GM21528 (cell line): ENCODE data around the gene HECTD3.
A peak's percentile ranks its signal among the peaks of the same experiment; 100 is the strongest.
"Not testable (repeated sequence)": the region's sequence is repeated elsewhere in the genome, so short reads cannot be mapped to it uniquely, and the experiment has no call there.

Experiments used
- ATAC-seq: cut with Tn5 transposase; IDR thresholded peaks from one replicate; pipeline ENCODE4 v1.9.1; 2021; ENCODE audit warnings: mild to moderate bottlenecking, moderate library complexity; ENCODE audit not compliant: unreplicated experiment, low FRiP score

The HECTD3 gene

DNA sequence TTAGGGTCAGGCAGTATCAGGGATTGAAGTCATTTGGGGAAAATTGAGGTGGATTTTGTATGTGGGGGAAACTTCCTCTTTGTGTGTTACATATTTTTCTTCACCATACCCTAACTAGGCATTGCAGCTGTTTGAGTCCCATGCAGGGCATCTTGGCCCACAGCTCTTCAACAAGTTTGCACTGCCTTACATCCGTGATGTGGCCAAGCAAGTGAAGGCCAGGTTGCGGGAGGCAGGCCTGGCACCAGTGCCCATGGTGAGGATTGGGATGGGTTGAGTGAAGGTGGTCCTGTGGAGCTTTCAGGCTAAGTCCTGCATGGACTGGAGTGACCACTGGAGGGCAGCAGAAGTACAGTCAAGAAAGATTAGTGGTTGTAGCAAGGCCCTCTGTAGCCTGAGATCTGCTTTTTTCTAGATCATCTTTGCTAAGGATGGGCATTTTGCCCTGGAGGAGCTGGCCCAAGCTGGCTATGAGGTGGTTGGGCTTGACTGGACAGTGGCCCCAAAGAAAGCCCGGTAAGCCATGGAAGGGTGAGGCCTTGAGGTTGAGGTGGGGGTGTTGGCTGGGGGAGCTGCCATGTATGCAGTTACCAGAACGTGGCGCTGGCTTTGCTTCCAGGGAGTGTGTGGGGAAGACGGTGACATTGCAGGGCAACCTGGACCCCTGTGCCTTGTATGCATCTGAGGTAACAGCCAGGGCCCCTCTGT, 3.4 kb upstream of the HECTD3 start:
- no peak for ATAC-seq

DNA sequence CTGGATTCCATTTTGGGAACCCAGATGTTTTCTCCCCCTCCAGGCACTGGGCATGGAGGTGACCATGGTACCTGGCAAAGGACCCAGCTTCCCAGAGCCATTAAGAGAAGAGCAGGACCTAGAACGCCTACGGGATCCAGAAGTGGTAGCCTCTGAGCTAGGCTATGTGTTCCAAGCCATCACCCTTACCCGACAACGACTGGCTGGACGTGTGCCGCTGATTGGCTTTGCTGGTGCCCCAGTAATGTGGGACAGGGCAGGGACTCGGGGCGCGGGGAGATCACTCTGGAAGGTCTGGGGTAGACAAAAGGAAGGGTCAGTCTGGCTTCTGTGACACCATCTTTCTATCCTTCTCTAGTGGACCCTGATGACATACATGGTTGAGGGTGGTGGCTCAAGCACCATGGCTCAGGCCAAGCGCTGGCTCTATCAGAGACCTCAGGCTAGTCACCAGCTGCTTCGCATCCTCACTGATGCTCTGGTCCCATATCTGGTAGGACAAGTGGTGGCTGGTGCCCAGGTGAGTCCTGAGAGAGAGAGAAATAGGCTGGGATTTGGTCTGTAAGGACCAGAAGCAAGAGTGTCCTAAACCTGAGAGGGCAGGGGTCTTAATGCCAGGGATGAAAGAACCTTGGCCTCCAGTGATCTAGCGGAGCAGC, 2.6 kb upstream of the HECTD3 start:
- no peak for ATAC-seq

DNA sequence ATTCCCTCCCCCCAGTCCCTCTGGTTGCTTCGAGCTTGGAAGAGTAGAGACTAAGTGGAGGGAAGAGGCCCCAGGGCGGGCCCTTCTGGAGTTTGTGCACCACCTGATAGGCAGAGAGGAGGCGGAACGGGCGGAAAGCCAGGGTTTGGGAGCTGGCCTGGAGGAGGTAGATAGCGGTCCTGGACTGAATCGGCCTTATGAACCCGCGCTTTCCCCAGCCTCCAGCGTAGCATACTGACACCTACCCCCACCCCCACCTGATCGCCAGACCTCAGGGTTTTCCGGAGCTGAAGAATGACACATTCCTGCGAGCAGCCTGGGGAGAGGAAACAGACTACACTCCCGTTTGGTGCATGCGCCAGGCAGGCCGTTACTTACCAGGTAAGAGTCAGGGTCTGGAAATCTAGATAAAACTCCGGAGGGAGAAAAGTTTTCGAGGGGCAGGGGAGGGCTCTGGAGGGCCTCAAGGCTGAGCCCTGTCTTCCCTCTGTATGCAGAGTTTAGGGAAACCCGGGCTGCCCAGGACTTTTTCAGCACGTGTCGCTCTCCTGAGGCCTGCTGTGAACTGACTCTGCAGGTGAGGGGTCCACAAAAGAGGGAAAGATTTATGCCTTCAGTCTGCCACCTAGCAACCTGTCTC, 1.6 kb upstream of the HECTD3 start:
- no peak for ATAC-seq

DNA sequence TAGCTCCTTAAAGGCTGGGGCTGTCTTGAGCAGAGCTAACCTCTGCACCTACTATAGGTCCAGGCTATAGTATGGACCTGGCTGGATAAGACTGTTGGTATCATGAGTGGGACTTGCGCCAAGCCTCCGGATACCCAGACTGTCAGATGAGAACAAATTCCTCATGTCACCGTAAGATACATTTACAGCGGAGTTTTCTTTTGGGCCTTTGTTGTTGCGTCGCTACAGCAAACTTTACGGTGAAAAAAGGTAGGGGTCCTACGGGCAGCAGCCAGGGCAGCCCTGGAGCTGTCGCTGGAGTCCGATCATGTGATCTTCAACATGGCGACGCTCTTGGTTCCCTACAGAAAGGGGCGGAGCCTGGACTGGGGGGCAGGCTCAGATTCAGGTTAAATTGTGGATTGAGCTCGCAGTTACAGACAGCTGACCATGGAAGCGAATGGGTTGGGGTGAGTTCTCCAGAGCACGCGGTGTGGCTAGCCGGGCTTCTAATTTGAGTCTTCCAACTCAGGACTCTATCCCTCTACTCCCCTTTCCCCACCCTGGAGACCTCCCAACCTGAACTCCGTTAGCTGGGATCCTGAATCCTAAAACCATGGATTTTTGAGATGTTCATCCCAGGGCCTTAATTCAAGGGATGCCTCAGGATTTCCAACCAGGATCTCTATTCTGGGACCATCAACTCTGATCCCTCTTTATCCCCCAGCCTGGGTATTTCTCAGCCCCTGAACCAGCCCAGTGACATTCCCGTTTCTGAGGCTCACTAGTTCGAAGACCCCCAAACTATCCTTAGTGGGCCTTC, 914 bp upstream of the HECTD3 start, which contains the start of gene UROD:
UROD (plus strand) TSS at position 418 of the 802 bp plus-strand sequence; CDS start at position 430, 12 bp downstream.
- peak; percentile 47 for ATAC-seq

DNA sequence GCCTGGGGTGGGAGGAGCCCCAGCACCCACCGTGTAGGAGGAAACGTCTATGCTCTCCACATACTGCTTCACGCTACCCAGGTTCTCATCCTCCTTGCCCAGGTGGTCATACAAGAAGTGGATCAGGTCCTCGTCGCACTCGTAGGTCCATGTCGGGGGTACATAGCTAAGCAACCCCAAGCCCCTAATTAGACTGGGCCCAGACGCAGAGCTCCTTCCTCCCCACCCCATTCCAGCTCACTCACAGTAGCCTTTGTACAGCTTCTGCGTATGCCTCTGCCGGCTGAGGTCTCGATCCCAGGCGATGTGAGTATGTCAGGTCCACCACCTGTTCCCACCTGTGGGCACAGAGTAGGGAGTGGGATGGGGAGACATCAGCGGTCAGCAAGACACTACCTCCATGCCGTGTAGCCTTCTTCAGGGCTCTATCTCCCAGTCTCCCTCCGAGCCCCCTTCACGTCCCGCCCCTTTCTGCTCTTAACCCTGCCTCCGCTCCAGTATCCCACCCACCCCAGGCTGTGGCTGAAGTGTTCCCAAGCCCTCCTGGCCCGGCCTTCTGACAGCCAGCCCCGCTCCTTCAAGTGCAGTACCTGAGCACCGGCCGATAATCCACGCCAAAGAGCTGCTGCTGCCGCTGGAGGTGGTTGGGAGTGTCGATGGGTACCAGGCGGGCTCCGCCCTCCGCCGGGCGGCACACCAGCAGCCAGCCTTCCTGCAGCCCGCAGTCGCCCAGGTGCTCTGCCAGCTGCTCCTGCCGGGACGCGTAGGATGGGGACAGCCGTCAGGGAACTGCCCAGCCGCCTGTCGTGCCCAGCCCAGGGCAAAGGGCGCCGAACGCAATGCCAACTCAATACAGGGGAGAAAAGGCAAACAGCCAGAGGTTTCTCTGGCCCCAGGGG, 919 bp downstream of the HECTD3 start:
- ATAC-seq = no peak

DNA sequence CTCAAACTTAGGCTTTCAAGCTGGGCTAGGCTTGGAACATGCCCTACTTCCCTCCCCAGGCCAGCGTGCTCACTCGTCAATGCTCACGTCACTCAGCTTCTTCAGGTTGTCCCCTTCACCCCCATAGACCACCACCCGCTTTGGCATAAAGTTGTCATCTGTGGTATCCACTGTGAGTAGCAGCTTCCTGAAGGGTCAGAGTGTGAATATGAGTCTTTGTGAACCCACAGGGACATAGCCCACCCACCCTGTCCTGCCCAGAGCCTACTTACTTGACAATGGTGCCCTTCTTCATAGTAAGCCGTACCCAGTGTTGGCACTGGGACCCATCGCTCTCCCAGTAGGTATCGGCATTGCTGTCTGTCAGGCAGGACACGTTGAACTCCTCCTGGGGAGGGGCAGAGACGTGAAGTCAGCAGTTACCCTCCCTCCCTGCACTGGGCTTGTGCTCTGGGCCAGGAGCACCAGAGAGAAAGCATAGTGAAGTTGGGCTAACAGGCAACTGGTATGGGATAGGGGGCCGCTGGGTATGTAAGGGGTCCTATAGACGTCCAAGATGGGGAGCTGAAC, 1.7 kb downstream of the HECTD3 start:
- no peak for ATAC-seq

DNA sequence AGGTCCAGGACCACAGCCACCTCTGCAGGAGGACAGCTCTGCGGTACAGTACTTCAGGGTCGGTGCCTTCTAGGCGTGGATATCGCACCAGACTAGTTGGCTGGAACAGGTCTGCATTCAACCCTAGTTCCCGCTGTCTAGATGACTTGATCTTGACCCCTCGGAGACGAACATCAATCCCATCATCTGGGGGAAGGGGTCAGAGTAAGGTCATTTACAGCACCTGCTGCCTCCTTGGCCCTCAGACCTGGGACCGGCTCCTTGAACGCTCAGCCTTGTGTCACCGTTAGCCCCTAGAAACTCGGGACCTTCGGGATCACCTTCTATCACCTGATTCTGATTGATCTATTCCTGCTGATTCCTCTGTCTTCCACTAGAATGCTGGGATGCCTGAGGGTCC, 2.6 kb downstream of the HECTD3 start:
- ATAC-seq = no peak

DNA sequence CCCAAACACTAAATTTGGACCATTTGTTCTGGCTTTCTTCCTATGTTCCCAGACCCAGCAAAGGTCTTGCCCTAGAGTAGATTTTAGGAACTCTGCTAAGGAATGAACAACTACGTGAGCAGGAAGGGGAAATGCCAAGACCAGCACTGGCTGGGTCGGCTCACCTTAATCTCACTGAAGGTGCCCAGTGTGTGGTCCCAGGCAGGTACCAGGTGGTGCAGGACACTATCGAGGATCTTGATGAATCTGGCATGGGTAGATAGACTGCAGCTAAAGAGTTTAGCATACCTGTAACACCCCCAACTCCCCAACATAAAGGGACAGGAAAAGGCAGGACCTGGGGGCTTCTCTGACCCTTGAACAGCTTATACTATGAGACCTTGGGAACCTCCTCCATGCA, 3.0 kb downstream of the HECTD3 start:
- ATAC-seq = no peak

DNA sequence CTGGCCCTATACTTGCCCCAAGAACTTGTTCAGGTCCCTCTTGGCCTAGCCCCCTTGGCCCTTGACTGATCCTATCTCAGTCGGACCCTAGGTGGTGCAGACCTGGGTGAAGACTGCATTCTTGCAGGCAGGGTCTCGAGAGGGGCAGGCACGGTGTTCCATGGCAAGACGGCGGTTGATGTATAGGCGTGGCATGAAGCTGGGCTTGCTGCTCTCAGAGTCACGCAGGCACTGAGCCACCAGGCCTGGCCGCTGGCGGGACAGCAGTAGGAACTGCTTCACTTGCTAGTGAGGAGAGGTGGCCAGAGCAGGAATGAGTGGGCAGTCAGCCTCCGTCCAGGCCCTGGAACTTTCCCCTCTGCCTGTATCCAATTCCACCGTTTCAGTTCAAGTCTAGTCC, 3.8 kb downstream of the HECTD3 start:
- no peak for ATAC-seq

DNA sequence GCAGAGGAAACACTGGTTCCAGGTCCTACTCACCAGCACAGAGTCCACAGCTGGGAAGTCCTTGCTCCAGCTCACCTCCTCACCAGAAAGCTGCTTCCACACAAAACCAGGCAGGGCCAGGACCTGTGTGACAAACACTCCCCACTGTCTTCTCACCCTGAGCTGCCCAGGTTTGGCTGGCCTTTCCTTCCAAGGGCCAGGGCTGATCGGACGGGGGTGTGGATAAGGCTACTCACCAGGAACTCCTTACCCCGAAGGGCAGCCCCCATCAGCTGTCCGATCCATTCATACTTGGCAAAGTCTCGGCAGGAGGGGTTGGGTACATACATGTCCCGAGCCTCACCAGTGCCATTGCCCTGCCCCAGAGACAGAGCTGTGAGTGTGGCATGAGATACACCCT, 5.4 kb downstream of the HECTD3 start:
- no peak for ATAC-seq

DNA sequence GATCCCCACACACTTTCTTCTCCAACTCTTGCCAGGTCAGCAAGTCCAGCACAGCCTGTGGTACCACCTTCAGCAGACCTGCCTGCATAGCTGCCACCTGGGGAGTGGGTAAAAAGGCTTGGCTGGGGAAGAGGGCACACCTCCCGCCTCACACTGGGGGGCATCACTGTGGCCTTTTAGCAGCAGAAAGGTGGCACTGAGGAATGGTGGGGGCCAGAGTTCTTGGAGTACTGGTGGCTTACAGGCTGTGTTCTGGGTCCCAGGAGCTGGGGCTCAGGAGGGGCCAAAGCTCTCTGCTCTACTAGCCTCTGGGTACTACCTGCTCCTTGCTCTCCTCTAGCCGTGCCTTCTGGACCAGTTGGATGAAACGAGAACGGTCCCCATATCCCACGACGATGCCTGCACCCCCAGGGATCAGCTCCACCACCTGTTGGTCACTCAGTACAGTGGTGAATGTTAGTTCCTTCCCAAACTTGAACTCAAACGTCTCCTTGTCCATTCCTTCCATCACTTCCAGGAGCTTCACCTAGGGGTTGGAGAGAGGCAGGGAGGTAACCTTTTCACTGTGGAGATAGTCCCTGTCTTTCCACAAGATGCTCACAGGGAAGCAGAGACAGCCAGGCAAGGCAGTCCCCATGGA, 6.7 kb downstream of the HECTD3 start:
- no peak for ATAC-seq

DNA sequence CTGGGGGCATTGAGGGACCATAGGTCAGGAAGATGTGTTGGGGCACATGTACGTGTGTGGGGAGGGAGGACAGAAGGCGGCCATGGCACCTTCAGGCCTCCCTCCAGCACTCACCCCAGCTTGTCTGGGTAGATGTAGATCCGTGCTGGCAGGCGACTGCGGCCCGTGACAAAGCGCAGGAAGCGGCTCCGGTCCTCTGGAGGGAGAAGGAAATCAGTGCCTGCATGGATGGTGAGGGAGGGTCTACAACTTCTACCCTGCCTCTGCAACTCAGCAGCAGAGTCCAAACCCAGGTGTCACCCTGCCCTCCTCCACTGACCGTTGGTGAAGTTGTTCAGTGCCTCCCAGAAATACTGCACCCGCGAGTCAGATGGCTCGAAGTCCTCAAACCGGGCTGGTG, 7.4 kb downstream of the HECTD3 start:
- ATAC-seq = no peak

DNA sequence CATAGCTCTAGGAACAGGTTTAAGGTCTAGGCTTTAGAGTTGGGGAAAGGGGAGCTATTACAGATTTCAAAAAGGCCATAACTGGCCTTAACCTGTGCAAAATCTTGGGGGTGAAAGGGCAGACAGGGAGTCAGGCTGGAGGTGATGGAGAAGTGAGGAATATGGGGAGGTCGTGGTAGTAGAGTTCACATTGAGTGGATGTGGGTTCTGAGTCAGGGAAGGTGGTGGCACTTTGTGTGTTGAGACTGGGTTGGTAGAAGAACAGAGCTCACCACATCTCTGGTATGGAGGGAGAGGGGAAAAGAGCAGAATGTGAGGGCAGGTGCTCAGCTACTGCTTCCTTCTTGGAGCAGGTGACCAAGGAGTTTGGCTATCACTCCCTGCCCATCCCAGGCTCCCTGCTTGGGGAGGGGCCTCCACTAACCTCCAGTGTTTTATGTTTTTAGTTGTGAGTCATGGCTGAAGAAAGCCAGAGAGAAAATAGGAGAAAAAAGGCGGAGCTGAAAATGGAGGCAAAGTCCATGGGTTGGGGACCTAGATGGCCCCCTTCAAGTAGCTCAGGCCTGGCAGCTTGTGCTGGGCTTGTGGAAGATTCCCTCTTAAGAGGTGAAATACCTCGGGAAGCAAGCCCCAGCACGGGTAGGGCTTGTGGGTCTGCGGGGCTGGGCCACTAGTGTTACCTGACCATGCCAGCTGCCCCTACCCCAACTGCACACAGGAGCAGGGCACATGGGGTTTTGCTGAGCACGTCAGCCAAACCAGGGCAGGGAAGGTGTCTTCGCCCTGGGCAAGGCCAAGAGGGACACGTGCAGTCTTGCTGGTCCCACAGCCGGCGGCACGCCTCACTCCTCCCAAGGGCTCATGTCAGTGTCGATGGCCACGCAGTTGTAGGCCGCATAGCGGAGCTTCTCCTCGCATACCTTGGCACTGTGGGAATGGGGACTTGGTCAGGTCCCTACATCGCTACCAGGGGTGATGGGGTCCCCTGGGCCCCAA, 8.2 kb downstream of the HECTD3 start:
- ATAC-seq = no peak

DNA sequence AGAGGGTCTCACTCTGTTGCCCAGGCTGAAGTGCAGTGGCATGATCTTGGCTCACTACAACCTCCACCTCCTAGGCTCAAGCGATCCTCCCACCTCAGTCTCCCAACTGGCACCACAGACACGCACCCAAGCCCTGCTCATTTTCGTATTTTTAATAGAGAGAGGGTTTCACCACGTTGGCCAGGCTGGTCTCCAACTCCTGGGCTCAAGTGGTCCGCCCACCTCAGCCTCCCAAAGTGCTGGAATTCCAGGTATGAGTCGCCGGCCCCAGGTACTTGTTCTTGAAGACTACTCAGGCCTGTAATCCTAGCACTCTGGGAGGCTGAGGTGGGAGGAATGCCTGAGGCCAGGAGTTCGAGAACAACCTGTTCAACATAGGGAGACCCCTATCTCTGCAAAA, 9.5 kb downstream of the HECTD3 start:
- not testable (repeated sequence) for ATAC-seq

DNA sequence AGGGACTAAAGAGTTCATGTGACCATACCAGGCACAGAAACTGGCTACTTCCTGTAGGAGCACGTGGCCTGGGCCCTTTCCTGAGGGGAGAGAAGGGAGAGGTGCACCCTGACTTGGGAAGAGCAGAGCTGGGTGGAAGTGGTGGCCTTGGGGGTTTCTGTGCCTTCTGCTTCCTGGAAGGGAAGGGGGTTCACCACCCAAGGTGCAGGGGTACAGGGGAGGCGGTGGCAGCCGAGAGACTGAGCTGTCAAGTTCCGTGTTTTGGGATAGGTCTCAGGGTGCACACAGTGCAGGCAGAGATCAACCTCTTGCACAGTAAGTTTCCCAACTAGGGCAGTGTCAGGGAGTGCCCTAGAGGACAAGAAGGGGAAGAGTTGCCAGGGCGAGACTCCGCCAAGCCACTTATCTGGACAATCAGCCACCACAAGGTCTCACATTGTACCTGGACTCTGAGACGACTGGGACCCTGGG, 10.1 kb downstream of the HECTD3 start:
- ATAC-seq = no peak

DNA sequence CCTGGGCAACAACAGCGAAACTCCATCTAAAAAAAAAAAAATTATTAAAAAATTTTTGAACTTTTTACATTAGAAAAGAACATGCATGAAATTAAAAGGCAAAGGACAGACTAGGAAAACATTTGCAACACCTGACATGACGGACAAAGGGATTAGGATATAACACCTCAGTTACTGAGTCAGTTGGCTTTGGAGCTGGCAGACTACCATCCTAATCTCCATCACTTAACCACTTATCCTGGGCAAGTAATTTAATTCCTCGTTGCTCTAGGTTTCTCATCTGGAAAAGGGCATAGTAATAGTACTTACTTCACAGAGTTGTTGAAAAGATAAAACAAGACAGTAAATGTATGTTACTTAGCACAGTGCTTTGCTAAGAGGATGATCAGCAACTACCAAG, 11.9 kb downstream of the HECTD3 start:
- ATAC-seq = no peak

DNA sequence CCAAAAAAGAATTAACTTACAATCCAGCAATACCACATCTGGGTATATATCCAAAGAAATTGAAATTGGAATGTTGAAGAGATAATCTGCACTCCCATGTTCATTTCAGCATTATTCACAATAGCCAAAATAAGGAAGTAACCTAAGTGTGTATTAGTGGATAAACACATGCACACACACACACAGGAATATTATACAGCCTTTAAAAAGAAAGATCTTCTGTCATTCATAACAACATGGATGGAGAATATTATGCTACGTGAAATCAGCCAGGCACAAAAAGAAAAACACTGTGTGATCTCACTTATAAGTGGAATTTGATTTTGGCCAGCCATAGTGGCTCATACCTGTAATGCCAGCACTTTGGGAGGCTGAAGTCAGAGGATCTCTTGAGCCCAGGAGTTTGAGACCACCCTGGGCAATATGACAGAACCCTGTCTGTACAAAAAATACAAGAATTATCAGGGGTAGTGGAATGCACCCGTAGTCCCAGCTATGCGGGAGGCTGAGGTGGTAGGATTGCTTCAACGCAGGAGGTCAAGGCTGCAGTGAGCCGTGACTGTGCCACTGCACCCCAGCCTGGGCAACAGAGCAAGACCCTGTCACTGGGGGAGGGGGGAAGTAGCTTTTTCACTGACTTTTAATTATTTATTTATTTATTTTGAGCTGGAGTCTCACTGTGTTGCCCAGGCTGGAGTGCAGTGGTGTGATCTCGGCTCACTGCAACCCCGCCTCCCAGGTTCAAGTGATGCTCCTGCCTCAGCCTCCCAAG, 15.5 kb downstream of the HECTD3 start:
- ATAC-seq = no peak
